Activated CD4-positive, alpha-beta T cell treated with anti-CD3 and anti-CD28 coated beads for 36 hours (primary cell): ENCODE results near the gene HSBP1. TPM values are rescaled to one million over a fixed set of nuclear protein-coding genes. Genes with fewer than 3 reads are reported as not detected.

ENCODE experiments used
- ATAC-seq: fragments of 200-7000 bp; cut with Tn5 transposase; one replicate; pipeline ENCODE4 v1.10.0; 2021; ENCODE audit warnings: mild to moderate bottlenecking, moderate library complexity
- CTCF ChIA-PET: fragments of 350-600 bp; sonication (Branson Sonifier 250); formaldehyde crosslinking; loops from one replicate; lab custom pipeline; 2021; ENCODE audit warnings: antibody characterized with exemption; lab: Charles Lee
- POLR2A ChIA-PET: fragments of 350-600 bp; sonication (Branson Sonifier 250); formaldehyde crosslinking; loops from one replicate; lab custom pipeline; 2021; ENCODE audit warnings: antibody characterized with exemption, inconsistent platforms; lab: Charles Lee
- DNase-seq: peaks from one replicate; pipeline ENCODE4 v3.0.0-alpha.2; 2020
- H3K27ac Mint-ChIP-seq: one replicate; pipeline ENCODE4 v1.8.0; 2021; ENCODE audit warnings: mixed read lengths
- H3K27me3 Mint-ChIP-seq: one replicate; pipeline ENCODE4 v1.8.0; 2021; ENCODE audit warnings: mixed read lengths
- H3K36me3 Mint-ChIP-seq: one replicate; pipeline ENCODE4 v1.8.0; 2021; ENCODE audit warnings: low read depth, mixed read lengths
- H3K4me1 Mint-ChIP-seq: one replicate; pipeline ENCODE4 v1.8.0; 2021; ENCODE audit warnings: mixed read lengths
- H3K4me3 Mint-ChIP-seq: one replicate; pipeline ENCODE4 v1.8.0; 2021; ENCODE audit warnings: mild to moderate bottlenecking, moderate library complexity, mixed read lengths
- H3K9me3 Mint-ChIP-seq: one replicate; pipeline ENCODE4 v1.8.0; 2021; ENCODE audit warnings: low read depth, mixed read lengths
- intact Hi-C, 2 experiments: fragments of 100-400 bp; cut with DNase I in 1 of 2; cut with micrococcal nuclease in 1 of 2; formaldehyde crosslinking; loops; one replicate each; pipeline versions ENCODE4 v1.14.2 to v1.15.1; 2022 to 2024; cut with DNase I, micrococcal nuclease
- total RNA-seq, 2 experiments: library from RNA; stranded (reverse); gene quantifications; one replicate each; pipeline ENCODE4 v1.2.3, GENCODE V29; 2021

HSBP1 gene
- total RNA-seq: 10 to 100 TPM; 73.1 to 80.7 TPM

DNA sequence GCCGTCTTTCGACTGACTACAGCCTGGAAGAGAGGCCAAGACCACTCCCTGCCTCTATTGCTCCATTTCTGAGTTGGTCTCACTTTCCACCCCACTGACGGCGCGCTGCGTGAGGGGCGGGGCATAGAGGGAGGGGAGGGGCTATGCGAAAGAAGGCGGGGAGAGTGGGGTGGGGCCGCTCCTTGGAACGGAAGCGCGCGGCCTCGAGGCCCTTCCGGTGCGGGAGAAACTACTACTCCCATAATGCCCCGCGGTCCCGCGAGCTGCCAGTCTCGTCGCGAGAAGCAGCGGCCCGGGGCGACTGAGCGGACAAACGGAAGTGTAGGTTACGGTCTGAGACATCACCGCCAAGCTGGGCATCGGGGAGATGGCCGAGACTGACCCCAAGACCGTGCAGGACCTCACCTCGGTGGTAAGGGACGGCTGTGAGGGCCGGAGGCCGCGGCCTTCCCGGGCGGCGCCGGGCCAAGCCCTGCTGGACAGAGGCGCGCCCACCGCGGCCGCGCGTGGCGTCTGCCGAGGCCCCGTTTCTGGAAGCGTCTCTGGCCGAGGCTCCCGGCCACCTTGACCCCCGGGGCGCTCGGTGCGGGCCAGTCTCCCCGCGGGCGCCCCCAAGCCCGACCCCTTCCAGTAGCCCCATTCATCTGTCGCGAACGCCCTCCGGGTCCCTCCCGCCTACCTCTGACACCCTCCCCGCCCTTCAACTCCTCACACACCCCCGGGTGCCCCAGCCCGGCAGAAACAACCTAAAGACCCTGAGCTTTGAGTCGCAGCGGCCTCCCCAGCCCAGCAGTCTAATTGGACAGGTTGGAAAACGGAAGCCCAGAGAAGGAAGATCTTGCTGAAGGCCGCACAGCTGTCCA lies at the start of gene HSBP1:
Gene HSBP1 (plus strand): TSS at position 269 of the 863 bp plus-strand sequence. CDS start 99 bp downstream, at position 368.
- Mint-ChIP-seq H3K4me3 (peak within 1 kb of the TSS; percentile 98), H3K9me3 (no peaks in the 10 kb centered on the region), H3K36me3 (peaks cover 28% of the 10 kb centered on the region), H3K4me1 (peaks cover 31% of the 10 kb centered on the region), H3K27me3 (peaks cover under 1% of the 10 kb centered on the region), H3K27ac (peak within 1 kb of the TSS; percentile 93)
- CTCF ChIA-PET: interaction anchor here (1.4 to 1.5 kb wide), 2 partner anchors 19 to 146 kb away, joined by 3 to 5 read pairs; partner anchors contain the start of gene OSGIN1
- ATAC-seq (peak; percentile 98), DNase-seq (peak; percentile 97)
- POLR2A ChIA-PET: no interaction called here
- intact Hi-C loops: loop anchor here (1.0 to 5.0 kb wide), 8 partner anchors 89 to 1151 kb away; partner anchors contain the start of genes MLYCD (in 2 of the 2), DNAAF1 (in 1 of the 2), HSDL1 (in 1 of the 2) and MBTPS1 (in 1 of the 2)

DNA sequence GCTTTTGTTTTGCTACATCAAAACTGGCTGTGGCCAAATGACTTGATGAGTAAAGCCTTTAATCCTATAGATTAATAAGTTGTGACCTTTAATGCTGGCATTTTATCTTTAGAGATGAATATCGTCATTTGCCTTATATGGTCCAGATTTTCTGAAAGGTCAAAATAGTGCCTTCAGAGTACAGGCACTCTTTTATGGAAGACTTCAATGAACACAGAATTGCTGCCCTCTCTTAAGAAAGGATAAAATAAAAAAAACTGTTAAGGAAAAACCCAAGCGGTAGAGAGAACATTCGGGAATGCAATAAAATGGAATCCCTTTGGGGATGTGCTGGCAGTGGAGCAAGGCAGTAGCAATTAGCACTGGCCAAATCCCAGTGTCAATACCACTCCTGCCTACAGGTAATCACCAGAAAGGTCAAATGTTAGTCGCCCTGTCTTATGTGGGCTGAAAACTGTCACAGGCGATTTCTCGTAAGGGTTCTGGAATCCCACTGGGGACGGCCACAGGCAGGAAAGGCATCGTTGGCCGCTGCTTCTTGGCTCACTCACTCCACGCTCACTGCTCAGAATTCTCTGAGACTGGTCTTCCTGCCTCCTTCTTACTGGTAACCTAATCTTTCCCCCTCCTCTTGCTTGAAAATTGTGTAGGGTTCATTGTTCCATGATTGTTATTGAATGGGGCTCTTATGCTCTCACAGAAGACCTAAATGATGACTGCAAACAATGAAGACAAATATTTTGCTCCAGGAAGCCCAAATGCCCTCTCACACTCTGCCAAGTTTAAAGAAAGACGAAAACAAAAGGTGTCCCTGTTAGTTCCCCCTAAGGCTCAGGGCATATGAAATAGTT lies 45.4 kb upstream of the HSBP1 start:
- Mint-ChIP-seq H3K4me1 (no peaks in the 10 kb centered on the region), H3K27me3 (no peaks in the 10 kb centered on the region), H3K4me3 (no peak overlapping the region), H3K9me3 (no peaks in the 10 kb centered on the region), H3K27ac (no peak overlapping the region), H3K36me3 (no peaks in the 10 kb centered on the region)
- POLR2A ChIA-PET: no interaction called here
- CTCF ChIA-PET: no interaction called here
- DNase-seq (no peak), ATAC-seq (no peak)
- intact Hi-C loops: no loop called here

DNA sequence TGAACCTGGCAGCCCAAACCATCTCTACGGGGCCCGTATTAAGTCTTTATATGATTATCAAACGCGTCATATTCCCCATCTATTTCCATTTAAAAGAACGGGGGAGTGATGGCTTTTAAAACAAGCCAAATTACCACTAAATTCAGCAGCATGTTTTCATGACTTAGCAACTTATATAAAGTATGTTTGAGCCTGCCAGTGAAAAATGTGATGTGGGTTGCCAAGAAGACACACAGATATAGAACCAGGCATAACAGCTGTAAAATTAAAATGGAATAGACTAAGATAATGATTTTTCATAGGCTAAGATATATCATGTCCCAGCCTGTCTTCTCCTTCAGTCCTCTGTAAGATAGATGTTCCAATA lies 44.8 kb upstream of the HSBP1 start:
- CTCF ChIA-PET: no interaction called here

DNA sequence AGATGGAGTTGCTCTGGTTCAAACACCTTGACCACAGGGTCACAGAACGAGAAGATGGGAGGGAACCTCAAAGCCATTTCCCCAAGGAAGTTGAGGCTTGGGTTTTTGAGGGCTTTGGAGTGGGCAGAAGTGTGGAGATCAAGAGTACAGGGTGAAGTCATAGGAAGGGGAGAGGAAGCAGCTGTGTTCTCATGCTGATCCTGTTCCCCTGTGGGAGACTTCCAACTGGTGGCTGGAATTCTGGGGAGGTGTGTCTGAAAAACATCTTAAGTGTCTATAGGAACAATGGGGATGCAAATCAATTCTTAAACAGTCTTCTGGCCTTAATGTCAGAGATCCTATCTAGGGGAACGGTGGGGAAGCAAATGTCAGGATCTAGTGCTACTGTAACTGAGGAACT lies 38.8 kb upstream of the HSBP1 start:
- Mint-ChIP-seq H3K4me1 (peaks cover 7% of the 10 kb centered on the region), H3K27me3 (peaks cover 8% of the 10 kb centered on the region), H3K27ac (no peak overlapping the region), H3K4me3 (no peak overlapping the region), H3K36me3 (no peaks in the 10 kb centered on the region), H3K9me3 (no peaks in the 10 kb centered on the region)
- POLR2A ChIA-PET: no interaction called here
- CTCF ChIA-PET: no interaction called here
- intact Hi-C loops: no loop called here
- ATAC-seq: no peak
- DNase-seq: no peak

More for the DNA sequence above, 44.8 kb upstream of the HSBP1 start:
- DNase-seq (no peak), ATAC-seq (no peak)
- Mint-ChIP-seq H3K27me3 (no peaks in the 10 kb centered on the region), H3K9me3 (no peaks in the 10 kb centered on the region), H3K4me1 (no peaks in the 10 kb centered on the region), H3K36me3 (no peaks in the 10 kb centered on the region), H3K4me3 (no peak overlapping the region), H3K27ac (no peak overlapping the region)
- POLR2A ChIA-PET: no interaction called here
- intact Hi-C loops: no loop called here

DNA sequence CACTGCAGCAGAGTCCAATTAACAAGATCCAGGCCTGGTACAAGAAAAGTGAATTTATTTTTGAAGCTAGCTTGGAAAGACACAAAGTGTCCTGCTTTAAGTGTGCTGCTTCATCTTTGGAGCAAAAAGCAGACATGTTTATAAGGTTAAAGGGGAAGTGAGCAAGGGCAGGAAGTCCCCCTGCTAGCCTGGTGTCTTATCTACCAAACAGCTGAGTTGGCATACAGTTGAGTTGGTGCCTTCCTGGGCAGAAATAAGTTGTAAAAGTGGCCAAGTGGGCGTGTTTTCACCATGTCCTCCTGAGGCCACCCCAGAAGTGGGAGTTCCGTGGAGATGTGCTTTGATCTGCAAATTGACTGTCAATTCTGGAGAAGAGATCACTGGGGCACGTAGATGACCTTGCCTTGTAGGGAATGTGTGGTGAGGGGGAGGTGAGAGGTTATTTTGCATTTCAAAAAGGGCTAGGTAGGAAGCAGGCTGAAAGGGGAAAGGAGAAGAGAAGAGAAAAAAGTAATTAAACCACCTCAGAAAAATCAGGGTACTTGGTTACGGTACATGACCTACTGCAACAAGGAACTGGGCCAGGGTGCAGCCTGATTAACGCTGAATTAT lies 38.3 kb upstream of the HSBP1 start:
- DNase-seq: no peak
- ATAC-seq: no peak
- H3K27ac Mint-ChIP-seq: no peak overlapping the region
- no peak overlapping the region for H3K4me3 Mint-ChIP-seq
- POLR2A ChIA-PET: no interaction called here
- peaks cover 8% of the 10 kb centered on the region for H3K27me3 Mint-ChIP-seq
- peaks cover 7% of the 10 kb centered on the region for H3K4me1 Mint-ChIP-seq
- no peaks in the 10 kb centered on the region for H3K9me3 Mint-ChIP-seq
- intact Hi-C loops: no loop called here
- CTCF ChIA-PET: no interaction called here
- H3K36me3 Mint-ChIP-seq: no peaks in the 10 kb centered on the region

DNA sequence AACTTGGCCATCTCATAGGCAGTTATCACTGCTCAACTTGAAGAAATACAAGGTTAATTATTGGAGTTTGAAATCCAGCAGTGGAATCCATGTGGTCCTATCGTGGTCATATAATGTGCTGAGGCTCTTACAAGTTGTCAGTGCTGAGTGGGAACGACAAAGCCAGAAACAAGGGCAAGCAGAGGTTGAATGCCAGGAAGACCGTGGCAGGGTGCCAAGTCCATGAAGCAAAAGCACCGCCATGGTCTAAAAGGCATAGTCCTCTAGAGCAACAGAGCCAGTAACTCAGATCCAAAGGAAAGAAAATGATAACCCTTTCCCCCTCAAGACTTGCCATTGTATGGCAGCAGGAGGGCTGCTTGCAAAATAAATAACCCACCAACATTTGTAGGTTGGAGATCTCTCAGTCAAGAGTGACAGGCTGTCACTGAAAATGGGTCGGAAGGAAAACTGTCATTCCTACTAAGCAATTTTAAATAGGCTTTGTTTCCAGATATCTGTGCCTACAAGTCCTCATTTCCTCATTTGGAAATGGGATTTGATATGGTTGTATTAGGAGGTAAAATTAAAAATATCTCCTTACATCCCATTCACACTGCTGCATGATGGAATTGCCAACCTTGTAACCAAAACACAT lies 36.4 kb upstream of the HSBP1 start:
- Mint-ChIP-seq H3K4me3 (no peak overlapping the region), H3K36me3 (no peaks in the 10 kb centered on the region), H3K9me3 (no peaks in the 10 kb centered on the region), H3K27me3 (peaks cover 8% of the 10 kb centered on the region), H3K4me1 (peaks cover 7% of the 10 kb centered on the region), H3K27ac (no peak overlapping the region)
- ATAC-seq (no peak), DNase-seq (no peak)
- POLR2A ChIA-PET: no interaction called here
- intact Hi-C loops: no loop called here
- CTCF ChIA-PET: no interaction called here

DNA sequence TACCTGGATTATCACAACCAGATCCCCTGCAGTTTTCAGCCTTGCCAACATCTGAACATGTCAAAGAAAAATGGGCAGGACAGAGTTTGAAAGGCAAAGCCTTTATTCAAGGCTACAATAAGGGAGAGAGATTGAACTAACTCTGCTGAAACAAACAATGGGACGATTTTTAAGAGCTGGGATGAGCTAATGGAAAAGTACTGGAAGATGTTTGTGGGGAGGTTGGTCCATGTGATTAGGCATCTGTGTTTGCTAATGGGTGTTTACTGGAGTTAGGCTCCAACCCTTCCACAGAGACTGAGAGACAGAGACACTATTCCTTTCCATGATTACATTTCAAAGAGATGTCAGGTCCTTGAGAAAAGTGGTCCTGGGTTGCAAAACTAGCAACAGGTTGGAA lies 35.0 kb upstream of the HSBP1 start:
- Mint-ChIP-seq H3K9me3 (no peaks in the 10 kb centered on the region), H3K4me1 (peaks cover 7% of the 10 kb centered on the region), H3K4me3 (no peak overlapping the region), H3K36me3 (no peaks in the 10 kb centered on the region), H3K27ac (no peak overlapping the region), H3K27me3 (peaks cover 8% of the 10 kb centered on the region)
- intact Hi-C loops: no loop called here
- DNase-seq: no peak
- POLR2A ChIA-PET: no interaction called here
- CTCF ChIA-PET: no interaction called here
- ATAC-seq: no peak

DNA sequence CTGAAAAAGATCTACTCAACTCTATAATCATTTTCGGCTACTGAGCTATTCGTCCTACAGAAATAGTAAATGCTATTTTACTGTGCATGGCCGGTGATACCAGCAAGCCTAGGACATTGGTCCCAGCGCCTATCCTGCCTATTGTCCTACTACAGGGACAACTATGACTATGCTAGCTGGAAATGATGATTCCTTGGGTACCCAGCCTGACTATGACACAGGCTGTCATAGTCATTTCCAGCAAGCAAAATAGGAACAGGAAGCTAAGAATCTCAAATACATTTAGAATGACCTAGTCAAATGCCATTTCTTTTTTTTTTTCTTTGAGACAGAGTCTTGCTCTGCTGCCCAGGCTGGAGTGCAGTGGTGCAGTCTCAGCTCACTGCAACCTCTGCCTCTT lies 33.7 kb upstream of the HSBP1 start:
- no peak for ATAC-seq
- Mint-ChIP-seq H3K36me3 (no peaks in the 10 kb centered on the region), H3K9me3 (no peaks in the 10 kb centered on the region), H3K4me3 (no peak overlapping the region), H3K27ac (no peak overlapping the region), H3K4me1 (peaks cover 7% of the 10 kb centered on the region), H3K27me3 (peaks cover 5% of the 10 kb centered on the region)
- DNase-seq: no peak
- CTCF ChIA-PET: interaction anchor here (0.8 kb wide), 1 partner anchor 18 kb away, joined by 3 read pairs; no protein-coding TSS in a partner anchor
- intact Hi-C loops: no loop called here
- POLR2A ChIA-PET: no interaction called here

DNA sequence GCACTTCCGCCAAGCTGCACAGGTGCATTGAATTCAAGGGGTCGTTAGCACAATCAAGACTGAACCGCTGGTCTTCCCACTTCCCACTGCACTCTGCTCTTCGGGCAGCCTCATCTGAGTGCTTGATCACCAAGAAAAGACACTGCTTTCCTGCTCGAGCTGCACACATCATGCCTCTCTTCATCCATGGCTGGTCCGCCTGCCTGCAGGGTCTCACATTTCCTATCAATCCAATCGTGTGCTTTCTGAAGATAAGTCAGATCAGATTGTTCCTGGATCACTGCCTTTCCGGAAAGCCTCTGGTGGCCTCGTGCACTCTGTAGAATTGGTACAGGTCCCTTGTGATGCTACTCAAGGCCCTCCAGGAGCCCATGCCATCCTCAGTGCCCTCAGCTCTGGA lies 30.8 kb upstream of the HSBP1 start:
- Mint-ChIP-seq H3K9me3 (no peaks in the 10 kb centered on the region), H3K36me3 (no peaks in the 10 kb centered on the region), H3K27ac (no peak overlapping the region), H3K4me1 (no peaks in the 10 kb centered on the region), H3K27me3 (peaks cover 5% of the 10 kb centered on the region), H3K4me3 (no peak overlapping the region)
- intact Hi-C loops: no loop called here
- ChIA-PET CTCF (no interaction called here), POLR2A (no interaction called here)
- ATAC-seq: no peak
- DNase-seq: no peak

DNA sequence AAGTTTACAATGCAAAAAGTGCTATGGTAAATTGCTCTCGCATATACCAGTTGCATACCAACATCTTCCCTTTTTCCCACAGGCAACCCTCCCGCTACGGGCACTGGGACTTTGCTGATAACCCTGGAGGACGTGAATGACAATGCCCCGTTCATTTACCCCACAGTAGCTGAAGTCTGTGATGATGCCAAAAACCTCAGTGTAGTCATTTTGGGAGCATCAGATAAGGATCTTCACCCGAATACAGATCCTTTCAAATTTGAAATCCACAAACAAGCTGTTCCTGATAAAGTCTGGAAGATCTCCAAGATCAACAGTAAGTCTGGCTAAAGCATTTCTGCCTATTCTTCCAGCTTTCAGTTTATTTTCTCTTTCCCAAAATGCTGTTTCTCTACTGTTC lies 27.9 kb upstream of the HSBP1 start:
- intact Hi-C loops: no loop called here
- Mint-ChIP-seq H3K9me3 (no peaks in the 10 kb centered on the region), H3K27ac (no peak overlapping the region), H3K36me3 (no peaks in the 10 kb centered on the region), H3K27me3 (peaks cover 7% of the 10 kb centered on the region), H3K4me3 (no peak overlapping the region), H3K4me1 (no peaks in the 10 kb centered on the region)
- DNase-seq: no peak
- ChIA-PET POLR2A (no interaction called here), CTCF (no interaction called here)
- ATAC-seq: no peak

DNA sequence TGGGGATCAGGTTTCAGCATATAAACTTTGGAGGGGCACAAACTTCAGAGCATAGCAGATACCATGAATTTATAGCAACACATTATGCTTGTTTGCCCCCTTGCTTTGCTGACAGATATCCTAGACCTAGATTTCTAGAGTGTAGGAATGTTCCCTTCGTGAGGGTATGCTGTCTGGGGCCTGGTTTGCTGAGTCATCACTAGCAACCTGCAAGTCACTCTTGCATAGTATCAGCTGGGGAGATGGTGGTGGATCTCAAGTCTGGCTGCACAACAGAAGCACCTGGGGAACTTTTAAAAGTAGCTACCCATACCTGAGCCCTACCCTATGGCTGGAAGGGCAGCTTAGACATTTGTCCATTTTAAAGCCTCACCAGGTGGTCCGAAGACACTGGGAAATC lies 22.3 kb upstream of the HSBP1 start:
- intact Hi-C loops: no loop called here
- Mint-ChIP-seq H3K27me3 (peaks cover 6% of the 10 kb centered on the region), H3K36me3 (no peaks in the 10 kb centered on the region), H3K4me1 (no peaks in the 10 kb centered on the region), H3K9me3 (no peaks in the 10 kb centered on the region), H3K4me3 (no peak overlapping the region), H3K27ac (no peak overlapping the region)
- DNase-seq (no peak), ATAC-seq (no peak)
- ChIA-PET CTCF (no interaction called here), POLR2A (no interaction called here)
